Mucosa of descending colon (tissue), 3 donors: ENCODE measurements around the gene GALNT10. TPM values are rescaled to one million over a fixed set of nuclear protein-coding genes. Genes with fewer than 3 reads are reported as not detected.

ENCODE experiments used
- ATAC-seq: fragments of 200-7000 bp; cut with Tn5 transposase; one replicate; pipeline ENCODE4 v1.9.1; 2020; ENCODE audit warnings: mild to moderate bottlenecking, moderate library complexity
- DNase-seq, 3 donors: peaks; one replicate each; pipeline ENCODE4 v3.0.0-alpha.2; 2020
- H3K36me3 ChIP-seq: fragments of 200-600 bp; one replicate; pipeline ENCODE4 v1.8.0; 2021; ENCODE audit warnings: low read depth, mild to moderate bottlenecking
- H3K4me1 ChIP-seq: fragments of 200-600 bp; one replicate; pipeline ENCODE4 v1.8.0; 2021; ENCODE audit warnings: low read depth, mild to moderate bottlenecking
- H3K4me3 ChIP-seq: fragments of 200-600 bp; one replicate; pipeline ENCODE4 v1.8.0; 2021; ENCODE audit warnings: mild to moderate bottlenecking
- H3K9me3 ChIP-seq: fragments of 200-600 bp; one replicate; pipeline ENCODE4 v1.8.0; 2021; ENCODE audit warnings: mild to moderate bottlenecking
- intact Hi-C, 2 donors: fragments of 100-400 bp; cut with DNase I in 1 of 2; cut with micrococcal nuclease in 1 of 2; formaldehyde crosslinking; loops; one replicate each; pipeline versions ENCODE4 v1.11.0 to v1.11.1; 2022; cut with DNase I, micrococcal nuclease
- total RNA-seq, 3 donors: library from RNA; stranded (reverse); fragmentation: NEBNext Ultra II Directional in 2 of 3; extraction: Animal tissue kit (Norgen Biotek cat#: 25700) in 2 of 3; gene quantifications; one replicate each; pipeline versions ENCODE4 v1.2.1 to v1.2.4, GENCODE V29; 2021 to 2023
- TF ChIP-seq, protein P1 (sequence below): fragments of 200-600 bp; IDR thresholded peaks from one replicate; pipeline ENCODE4 v1.8.0; 2022; ENCODE audit warnings: antibody characterized with exemption, mild to moderate bottlenecking
- donor health status: DM: no; HTN: no; CAD: no; lungs with moderate emphysema.
- donor health status: DM: no; HTN: no; CAD: no.
- donor health status: DM: no; HTN: yes; CAD: no.

GALNT10 gene
- total RNA-seq, 3 donors from 2014 or later: 38.5 to 51.5 (median 41.4) TPM

DNA sequence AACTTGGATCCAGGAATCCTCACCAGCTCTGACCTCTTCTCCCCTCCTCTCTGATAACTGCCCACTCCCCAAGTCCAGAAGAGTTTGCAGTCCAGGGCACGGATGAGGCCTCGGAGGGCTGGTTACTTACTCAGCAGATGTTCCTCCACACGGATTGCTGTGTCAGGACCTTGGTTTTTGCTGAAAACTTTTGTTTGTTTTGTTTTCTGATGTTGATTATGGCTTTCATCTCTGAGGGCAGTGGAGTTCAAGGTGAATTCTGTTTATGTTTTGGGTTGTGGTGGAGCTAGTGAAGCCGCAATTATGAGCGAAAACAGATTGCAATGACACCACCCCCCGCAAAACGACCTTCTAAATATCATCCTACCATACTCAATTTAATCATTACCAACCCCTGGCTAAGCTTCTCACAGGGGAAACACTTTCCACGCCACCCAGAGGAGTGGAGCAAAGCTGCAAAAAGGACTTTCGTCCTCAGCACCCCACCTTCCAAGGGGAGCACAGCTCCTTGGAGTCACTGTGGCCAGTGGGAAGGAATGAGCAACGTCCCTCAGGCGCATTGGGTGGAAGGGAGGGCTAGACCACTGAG lies 162.5 kb downstream of the GALNT10 start:
- ATAC-seq: no peak
- H3K4me3 ChIP-seq: no peak overlapping the region
- no peaks in the 10 kb centered on the region for H3K4me1 ChIP-seq
- intact Hi-C loops: no loop called here
- TF ChIP-seq, protein P1, sequence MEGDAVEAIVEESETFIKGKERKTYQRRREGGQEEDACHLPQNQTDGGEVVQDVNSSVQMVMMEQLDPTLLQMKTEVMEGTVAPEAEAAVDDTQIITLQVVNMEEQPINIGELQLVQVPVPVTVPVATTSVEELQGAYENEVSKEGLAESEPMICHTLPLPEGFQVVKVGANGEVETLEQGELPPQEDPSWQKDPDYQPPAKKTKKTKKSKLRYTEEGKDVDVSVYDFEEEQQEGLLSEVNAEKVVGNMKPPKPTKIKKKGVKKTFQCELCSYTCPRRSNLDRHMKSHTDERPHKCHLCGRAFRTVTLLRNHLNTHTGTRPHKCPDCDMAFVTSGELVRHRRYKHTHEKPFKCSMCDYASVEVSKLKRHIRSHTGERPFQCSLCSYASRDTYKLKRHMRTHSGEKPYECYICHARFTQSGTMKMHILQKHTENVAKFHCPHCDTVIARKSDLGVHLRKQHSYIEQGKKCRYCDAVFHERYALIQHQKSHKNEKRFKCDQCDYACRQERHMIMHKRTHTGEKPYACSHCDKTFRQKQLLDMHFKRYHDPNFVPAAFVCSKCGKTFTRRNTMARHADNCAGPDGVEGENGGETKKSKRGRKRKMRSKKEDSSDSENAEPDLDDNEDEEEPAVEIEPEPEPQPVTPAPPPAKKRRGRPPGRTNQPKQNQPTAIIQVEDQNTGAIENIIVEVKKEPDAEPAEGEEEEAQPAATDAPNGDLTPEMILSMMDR: no peak
- no peaks in the 10 kb centered on the region for H3K36me3 ChIP-seq
- no peak for DNase-seq
- H3K9me3 ChIP-seq: no peaks in the 10 kb centered on the region

DNA sequence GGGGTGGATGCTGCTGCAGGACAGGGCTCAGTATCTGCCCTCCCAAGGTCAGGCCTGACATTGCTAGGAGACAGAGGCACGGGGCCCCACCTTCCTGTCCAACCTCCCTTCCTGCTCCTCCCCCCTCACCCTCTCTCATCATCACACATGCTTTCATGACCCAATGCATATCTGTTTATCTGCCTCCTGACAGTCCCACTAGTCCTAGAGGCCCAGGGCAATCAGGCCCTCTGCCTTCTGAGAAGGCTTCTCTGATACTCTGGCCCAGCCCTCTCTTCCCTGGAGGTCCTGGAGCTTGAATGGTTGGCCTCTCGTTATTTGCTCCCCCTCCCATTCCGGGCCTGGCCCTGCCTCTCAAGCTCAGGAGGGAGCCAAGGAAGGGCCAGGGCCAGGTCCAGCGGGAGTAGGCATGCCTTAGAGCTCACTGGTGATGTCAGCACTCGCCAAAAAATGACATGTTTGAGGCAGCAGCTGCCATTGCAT lies 164.6 kb downstream of the GALNT10 start:
- TF ChIP-seq, protein P1: no peak
- intact Hi-C loops: no loop called here
- no peaks in the 10 kb centered on the region for H3K36me3 ChIP-seq
- H3K4me1 ChIP-seq: no peaks in the 10 kb centered on the region
- DNase-seq (no peak), ATAC-seq (no peak)
- no peak overlapping the region for H3K4me3 ChIP-seq
- H3K9me3 ChIP-seq: no peaks in the 10 kb centered on the region

DNA sequence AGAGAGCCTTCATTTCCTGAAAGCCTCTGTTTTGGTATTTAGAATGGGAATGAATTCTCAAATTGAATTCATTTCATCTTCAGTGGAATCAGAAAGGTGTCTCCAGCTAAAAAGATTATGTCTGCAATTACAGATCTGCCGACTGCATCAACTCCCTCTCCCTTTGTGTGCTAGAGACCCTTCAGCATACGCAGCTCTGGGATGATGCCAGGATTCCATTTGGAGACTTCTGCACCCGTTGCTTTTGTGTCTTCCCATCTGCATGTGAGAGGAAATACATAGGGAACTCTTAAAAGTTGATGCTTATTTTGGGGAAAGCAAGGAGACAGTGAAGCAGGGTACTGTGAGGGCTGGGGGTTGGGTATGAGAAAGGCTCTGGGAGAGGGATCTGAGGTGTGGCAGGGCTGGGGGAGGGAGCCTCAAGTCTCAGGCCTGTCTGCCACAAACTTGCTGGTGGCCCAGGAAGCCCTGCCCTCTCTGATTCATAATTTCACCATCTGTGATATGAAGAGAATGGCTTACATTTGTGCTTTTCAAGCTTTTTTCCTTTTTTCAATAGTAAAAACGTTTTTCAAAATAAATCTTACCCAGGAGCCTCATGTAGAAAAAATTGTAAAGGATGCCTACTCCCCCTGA lies 165.6 kb downstream of the GALNT10 start:
- H3K4me3 ChIP-seq: no peak overlapping the region
- DNase-seq (no peak), ATAC-seq (no peak)
- H3K36me3 ChIP-seq: no peaks in the 10 kb centered on the region
- TF ChIP-seq, protein P1: no peak
- H3K9me3 ChIP-seq: no peaks in the 10 kb centered on the region
- H3K4me1 ChIP-seq: no peaks in the 10 kb centered on the region
- intact Hi-C loops: no loop called here

DNA sequence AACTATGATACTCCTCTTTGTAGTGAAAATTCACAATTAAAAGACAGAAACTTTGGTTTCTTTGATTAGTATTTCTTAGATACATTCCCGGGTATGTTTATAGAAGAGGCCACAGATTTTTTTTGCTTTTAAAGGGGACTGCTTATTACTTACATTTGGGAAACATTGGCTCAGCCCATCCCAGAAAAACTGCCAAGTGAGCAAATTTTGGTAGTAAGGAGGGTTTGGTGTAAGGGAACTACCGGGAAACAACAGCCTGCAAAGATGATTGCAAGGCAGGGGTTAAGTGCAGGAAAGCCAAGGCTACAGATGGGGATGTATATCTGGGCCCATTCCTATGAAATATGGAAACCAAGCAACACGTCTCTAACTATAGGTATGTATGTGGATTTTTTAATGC lies 166.4 kb downstream of the GALNT10 start:
- Histone ChIP-seq H3K9me3 (no peaks in the 10 kb centered on the region), H3K4me3 (no peak overlapping the region), H3K36me3 (no peaks in the 10 kb centered on the region), H3K4me1 (no peaks in the 10 kb centered on the region)
- TF ChIP-seq, protein P1: no peak
- intact Hi-C loops: no loop called here
- ATAC-seq (no peak), DNase-seq (no peak)

DNA sequence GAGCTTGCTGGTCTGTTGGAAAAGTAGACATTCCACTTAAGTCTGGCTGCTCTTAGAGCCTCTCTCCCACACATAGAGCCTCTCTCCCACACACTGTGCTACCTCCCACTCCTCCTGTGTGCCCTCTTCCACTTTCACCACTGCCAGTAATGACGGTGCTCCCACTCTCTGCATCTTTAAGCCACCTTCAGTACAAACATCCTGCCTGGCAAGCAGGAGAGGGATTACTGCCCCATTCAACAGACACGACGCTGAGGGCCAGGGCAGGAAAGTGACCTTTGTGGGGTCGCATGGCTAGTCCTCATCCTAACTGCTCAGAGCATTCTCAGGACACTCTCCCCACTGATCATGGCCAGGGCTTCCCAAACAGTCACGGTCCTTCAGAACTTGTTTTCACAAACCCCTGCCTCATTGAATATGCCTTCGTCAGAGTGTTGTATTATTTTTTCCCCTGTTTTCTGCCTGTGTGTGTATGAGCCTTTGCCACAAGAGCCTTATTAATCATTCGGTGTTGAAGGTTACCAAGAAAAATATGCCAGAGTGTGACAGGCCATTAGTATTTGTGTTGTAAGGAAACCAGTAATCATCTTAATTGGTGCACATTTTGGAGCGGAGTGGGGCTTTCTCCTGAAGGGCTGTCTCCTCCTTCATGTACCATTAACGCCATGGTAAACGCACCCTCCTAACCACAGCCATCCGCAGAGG lies 168.1 kb downstream of the GALNT10 start:
- no peaks in the 10 kb centered on the region for H3K36me3 ChIP-seq
- no peak for DNase-seq
- TF ChIP-seq, protein P1: no peak
- ATAC-seq: no peak
- H3K9me3 ChIP-seq: no peaks in the 10 kb centered on the region
- no peak overlapping the region for H3K4me3 ChIP-seq
- no peaks in the 10 kb centered on the region for H3K4me1 ChIP-seq
- intact Hi-C loops: no loop called here
